ENCODE data around the gene SYNPO.

The SYNPO gene

DNA sequence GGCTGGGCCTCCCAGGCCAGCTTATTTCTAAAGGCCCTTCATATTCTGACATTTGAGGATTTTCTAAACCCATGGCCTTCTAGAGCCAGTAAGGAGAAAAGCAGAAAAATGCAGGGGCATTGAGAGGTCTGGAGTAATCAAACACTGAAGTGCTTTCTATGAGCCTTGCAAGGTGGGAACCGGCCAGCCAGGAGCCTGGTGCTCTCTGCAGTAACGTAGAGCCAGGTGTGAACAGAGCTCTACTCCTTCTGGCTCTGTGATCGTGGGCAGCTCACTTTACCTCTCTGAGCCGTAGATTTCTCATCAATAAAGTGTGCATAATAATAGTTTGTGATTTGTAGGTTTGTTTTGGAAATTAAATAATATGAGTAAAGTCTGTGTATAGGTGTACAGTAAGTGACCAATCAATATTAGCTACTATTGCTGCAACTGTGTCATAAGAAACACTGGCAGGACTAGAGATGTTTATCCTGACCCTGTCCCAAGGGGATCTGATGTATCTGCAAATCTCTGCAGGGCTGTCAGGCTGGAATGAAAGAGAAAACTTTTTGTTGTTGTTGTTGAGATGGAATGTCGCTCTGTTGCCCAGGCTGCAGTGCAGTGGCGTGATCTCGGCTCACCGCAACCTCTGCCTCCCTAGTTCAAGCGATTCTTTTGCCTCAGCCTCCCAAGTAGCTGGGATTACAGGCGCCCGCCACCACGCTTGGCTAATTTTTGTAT is 2.7 kb downstream of the SYNPO start:
- Histone ChIP-seq H3K9me3 (ENCODE audit: severe bottlenecking) (no peaks in the 10 kb centered on the region), H3K27ac (ENCODE audit: poor library complexity, severe bottlenecking) (peak overlapping the region; percentile 93), H3K4me3 (ENCODE audit: severe bottlenecking) (no peak overlapping the region), H3K36me3 (ENCODE audit: low read depth) (no peaks in the 10 kb centered on the region), H3K27me3 (ENCODE audit: insufficient read depth, poor library complexity, severe bottlenecking) (no peaks in the 10 kb centered on the region), H3K4me1 (ENCODE audit: insufficient read depth, poor library complexity, severe bottlenecking) (peaks cover 58% of the 10 kb centered on the region)
- DNase-seq (ENCODE audit: low spot score) (no peak), ATAC-seq (ENCODE audit: low read depth) (no peak)
- TF ChIP-seq, protein P1, sequence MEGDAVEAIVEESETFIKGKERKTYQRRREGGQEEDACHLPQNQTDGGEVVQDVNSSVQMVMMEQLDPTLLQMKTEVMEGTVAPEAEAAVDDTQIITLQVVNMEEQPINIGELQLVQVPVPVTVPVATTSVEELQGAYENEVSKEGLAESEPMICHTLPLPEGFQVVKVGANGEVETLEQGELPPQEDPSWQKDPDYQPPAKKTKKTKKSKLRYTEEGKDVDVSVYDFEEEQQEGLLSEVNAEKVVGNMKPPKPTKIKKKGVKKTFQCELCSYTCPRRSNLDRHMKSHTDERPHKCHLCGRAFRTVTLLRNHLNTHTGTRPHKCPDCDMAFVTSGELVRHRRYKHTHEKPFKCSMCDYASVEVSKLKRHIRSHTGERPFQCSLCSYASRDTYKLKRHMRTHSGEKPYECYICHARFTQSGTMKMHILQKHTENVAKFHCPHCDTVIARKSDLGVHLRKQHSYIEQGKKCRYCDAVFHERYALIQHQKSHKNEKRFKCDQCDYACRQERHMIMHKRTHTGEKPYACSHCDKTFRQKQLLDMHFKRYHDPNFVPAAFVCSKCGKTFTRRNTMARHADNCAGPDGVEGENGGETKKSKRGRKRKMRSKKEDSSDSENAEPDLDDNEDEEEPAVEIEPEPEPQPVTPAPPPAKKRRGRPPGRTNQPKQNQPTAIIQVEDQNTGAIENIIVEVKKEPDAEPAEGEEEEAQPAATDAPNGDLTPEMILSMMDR (IDR thresholded peaks at IDR 0.05; ENCODE audit: poor library complexity, severe bottlenecking): no peak

DNA sequence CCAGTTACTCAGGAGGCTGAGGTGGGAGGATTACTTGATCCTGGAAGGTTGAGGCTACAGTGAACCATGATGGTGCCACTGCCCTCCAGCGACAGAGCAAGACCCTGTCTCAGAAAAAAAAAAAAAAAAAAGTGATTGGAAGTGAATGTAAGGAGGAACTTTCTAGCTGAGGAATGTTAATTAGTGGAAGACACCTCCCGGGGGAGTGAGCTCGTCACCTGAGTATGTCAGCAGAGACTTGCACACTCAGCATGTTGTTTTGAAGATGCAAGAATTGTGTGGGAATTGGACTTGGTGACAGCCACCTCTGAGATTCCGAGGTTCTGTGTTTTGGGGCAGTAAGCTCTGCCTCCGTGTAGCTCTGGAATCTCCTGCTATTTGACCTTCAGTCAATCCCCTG is 3.6 kb downstream of the SYNPO start:
- DNase-seq (ENCODE audit: low spot score): no peak
- Histone ChIP-seq H3K36me3 (ENCODE audit: low read depth) (no peaks in the 10 kb centered on the region), H3K27ac (ENCODE audit: poor library complexity, severe bottlenecking) (peak overlapping the region; percentile 93), H3K27me3 (ENCODE audit: insufficient read depth, poor library complexity, severe bottlenecking) (no peaks in the 10 kb centered on the region), H3K4me3 (ENCODE audit: severe bottlenecking) (no peak overlapping the region), H3K4me1 (ENCODE audit: insufficient read depth, poor library complexity, severe bottlenecking) (peaks cover 58% of the 10 kb centered on the region), H3K9me3 (ENCODE audit: severe bottlenecking) (no peaks in the 10 kb centered on the region)
- TF ChIP-seq, protein P1 (IDR thresholded peaks at IDR 0.05; ENCODE audit: poor library complexity, severe bottlenecking): no peak
- ATAC-seq (ENCODE audit: low read depth): no peak

DNA sequence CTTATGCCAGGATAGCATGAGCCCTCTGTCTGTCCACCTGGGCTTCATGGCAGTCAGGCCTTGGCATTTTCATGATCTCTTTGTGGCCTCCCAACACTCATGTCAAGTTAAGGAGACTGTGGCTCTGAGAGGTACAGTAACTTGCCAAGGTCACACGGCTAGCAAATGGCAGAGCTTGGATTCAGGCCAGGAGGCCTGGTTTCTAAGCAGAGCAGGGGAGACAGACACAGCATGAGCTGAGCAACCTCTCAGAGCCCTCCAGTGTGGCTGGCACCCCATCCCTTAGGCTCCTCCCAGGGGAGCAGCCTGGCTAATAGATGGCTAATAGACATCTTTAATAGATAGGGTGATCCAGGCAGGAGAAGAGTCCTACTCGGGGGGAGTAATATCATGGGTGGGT is 4.1 kb downstream of the SYNPO start:
- Histone ChIP-seq H3K4me1 (ENCODE audit: insufficient read depth, poor library complexity, severe bottlenecking) (peaks cover 58% of the 10 kb centered on the region), H3K27me3 (ENCODE audit: insufficient read depth, poor library complexity, severe bottlenecking) (no peaks in the 10 kb centered on the region), H3K36me3 (ENCODE audit: low read depth) (no peaks in the 10 kb centered on the region), H3K27ac (ENCODE audit: poor library complexity, severe bottlenecking) (peak overlapping the region; percentile 93), H3K9me3 (ENCODE audit: severe bottlenecking) (no peaks in the 10 kb centered on the region), H3K4me3 (ENCODE audit: severe bottlenecking) (no peak overlapping the region)
- ATAC-seq (ENCODE audit: low read depth) (no peak), DNase-seq (ENCODE audit: low spot score) (no peak)
- TF ChIP-seq, protein P1 (IDR thresholded peaks at IDR 0.05; ENCODE audit: poor library complexity, severe bottlenecking): no peak

DNA sequence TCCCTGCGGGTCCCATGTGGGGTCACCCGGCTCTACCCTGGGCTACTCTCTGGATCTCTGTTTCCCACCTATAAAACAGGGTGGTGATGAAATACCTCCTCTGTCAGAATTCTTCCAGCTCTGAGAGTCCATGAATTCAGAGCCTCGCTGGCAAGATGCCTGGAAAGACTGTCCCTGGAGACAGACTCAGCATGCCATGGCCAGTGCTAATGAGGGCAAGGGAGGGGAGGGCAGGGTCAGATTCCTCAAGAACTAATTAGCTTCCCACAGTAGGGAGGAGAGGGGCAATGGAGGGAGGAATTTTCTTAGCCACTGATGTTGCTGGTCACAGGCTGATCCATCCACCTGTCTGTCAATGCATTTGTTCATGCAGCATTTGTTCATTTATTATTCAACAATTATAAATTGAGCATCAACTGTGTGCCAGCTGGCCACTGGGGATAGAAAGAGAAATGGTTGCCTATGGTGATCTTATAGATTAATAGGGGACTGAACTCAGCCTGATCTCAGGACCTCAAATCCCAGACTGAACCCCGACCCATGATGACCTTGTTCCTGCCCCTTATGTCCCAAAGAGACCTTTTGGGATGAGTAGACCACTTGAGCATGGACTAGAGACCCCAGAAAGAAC is 4.7 kb downstream of the SYNPO start:
- DNase-seq (ENCODE audit: low spot score): no peak
- peak; percentile 10; the same call in 1 of the 3 replicates for ATAC-seq (ENCODE audit: low read depth)
- Histone ChIP-seq H3K36me3 (ENCODE audit: low read depth) (0 out of 2 replicates have a peak, but pooled peaks cover 3% of the 10 kb centered on the region), H3K9me3 (ENCODE audit: severe bottlenecking) (no peaks in the 10 kb centered on the region), H3K27ac (ENCODE audit: poor library complexity, severe bottlenecking) (peak overlapping the region; percentile 93), H3K27me3 (ENCODE audit: insufficient read depth, poor library complexity, severe bottlenecking) (no peaks in the 10 kb centered on the region), H3K4me3 (ENCODE audit: severe bottlenecking) (no peak overlapping the region), H3K4me1 (ENCODE audit: insufficient read depth, poor library complexity, severe bottlenecking) (peaks cover 54% of the 10 kb centered on the region)
- TF ChIP-seq, protein P1 (IDR thresholded peaks at IDR 0.05; ENCODE audit: poor library complexity, severe bottlenecking): no peak

Data from RWPE2 (cell line).